ENCODE measurements around the gene EPHB1.

EPHB1 gene

DNA sequence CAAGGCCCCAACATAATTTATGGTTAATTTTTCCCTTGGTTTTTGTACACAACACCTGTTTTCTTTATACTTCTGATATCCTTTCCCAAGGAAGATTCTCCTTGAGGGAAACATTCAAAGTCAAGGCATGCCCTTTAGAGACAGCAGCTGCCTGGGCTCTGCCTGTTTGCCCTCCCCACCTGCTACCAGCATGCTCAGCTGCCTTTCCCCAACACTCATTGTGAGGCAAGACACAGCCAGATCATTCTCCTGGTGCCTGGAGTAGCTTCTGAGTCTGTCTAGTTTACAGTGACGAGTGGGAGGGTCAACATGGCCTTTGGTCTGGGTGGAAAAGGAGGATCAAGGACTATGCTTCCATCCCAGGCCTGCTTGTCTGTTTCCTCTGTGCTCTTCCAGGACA is 132.5 kb downstream of the EPHB1 start:
- DNase-seq: no peak
- H3K4me1 Mint-ChIP-seq: peaks cover 2% of the 10 kb centered on the region
- ATAC-seq: no peak
- H3K27me3 Mint-ChIP-seq: no peaks in the 10 kb centered on the region
- H3K36me3 Mint-ChIP-seq (ENCODE audit: low read depth): no peaks in the 10 kb centered on the region
- H3K9me3 Mint-ChIP-seq: peaks cover 13% of the 10 kb centered on the region
- no peak overlapping the region for H3K27ac Mint-ChIP-seq
- no peak overlapping the region for H3K4me3 Mint-ChIP-seq

DNA sequence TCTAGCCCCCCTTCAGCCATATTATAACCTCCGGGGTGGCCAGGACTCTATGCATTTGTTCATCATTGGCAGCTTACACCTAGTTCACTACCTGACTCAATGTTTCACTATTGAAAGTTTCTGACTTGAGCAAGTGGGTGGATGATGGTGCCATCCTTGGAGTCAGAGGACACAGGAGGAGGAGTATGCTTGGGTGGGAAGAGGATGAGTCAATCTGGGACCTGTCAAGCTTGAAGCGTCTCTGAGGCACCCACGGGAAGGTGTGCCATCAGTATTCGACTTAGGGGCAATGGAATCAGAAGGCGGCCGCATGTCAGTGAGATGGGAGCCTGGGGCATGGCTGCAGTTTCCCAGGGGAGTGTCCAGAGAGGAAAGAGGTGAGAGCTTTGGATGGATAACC is 133.3 kb downstream of the EPHB1 start:
- H3K27me3 Mint-ChIP-seq: no peaks in the 10 kb centered on the region
- H3K9me3 Mint-ChIP-seq: peaks cover 13% of the 10 kb centered on the region
- ATAC-seq (no peak), DNase-seq (no peak)
- no peaks in the 10 kb centered on the region for H3K36me3 Mint-ChIP-seq (ENCODE audit: low read depth)
- no peak overlapping the region for H3K4me3 Mint-ChIP-seq
- H3K4me1 Mint-ChIP-seq: peaks cover 2% of the 10 kb centered on the region
- H3K27ac Mint-ChIP-seq: no peak overlapping the region

DNA sequence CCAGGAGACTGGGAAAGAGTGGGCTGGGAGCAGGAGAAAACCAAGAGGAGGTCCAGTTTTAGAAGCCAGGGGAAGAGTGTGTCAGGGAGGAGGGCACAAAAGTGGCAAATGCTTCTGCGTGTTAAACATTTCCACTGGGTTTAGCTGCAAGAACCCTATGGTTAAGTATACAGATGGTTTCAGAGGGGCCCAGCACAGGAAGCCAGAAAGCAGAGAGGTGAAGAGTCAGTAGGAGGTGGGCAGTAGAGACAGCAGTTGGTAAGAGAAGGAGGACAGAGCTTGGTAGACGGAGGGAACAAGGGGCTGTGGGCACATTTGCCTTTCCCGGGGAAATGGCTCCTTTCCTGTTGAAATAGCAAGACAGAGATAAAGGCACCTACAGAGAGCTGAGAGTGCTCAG is 133.8 kb downstream of the EPHB1 start:
- Mint-ChIP-seq H3K9me3 (peaks cover 11% of the 10 kb centered on the region), H3K27ac (no peak overlapping the region), H3K27me3 (no peaks in the 10 kb centered on the region), H3K36me3 (ENCODE audit: low read depth) (no peaks in the 10 kb centered on the region), H3K4me1 (peaks cover 2% of the 10 kb centered on the region), H3K4me3 (no peak overlapping the region)
- ATAC-seq (no peak), DNase-seq (no peak)

DNA sequence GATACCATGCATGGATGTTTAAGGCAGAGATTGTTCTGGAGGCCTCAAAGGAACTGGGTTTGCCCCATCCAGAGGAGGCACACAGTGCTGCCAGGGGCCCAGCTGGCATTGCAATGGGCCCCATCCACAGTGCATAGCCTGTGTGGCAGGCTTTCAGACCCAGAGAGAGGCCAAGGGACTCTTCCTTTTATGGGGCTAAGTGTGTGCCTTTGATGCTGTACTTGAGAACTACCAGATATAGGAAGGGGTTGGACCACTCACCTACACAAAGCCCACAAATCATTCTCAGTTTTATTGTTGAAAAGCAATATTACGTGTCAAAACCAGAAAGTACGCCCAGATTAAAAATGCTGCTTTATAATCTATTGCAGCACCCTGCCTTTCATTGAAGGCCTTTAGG is 134.9 kb downstream of the EPHB1 start:
- no peak overlapping the region for H3K27ac Mint-ChIP-seq
- peak; percentile 29 for ATAC-seq
- no peak for DNase-seq
- H3K27me3 Mint-ChIP-seq: no peaks in the 10 kb centered on the region
- no peaks in the 10 kb centered on the region for H3K36me3 Mint-ChIP-seq (ENCODE audit: low read depth)
- peaks cover 2% of the 10 kb centered on the region for H3K4me1 Mint-ChIP-seq
- H3K4me3 Mint-ChIP-seq: no peak overlapping the region
- H3K9me3 Mint-ChIP-seq: peaks cover 3% of the 10 kb centered on the region

DNA sequence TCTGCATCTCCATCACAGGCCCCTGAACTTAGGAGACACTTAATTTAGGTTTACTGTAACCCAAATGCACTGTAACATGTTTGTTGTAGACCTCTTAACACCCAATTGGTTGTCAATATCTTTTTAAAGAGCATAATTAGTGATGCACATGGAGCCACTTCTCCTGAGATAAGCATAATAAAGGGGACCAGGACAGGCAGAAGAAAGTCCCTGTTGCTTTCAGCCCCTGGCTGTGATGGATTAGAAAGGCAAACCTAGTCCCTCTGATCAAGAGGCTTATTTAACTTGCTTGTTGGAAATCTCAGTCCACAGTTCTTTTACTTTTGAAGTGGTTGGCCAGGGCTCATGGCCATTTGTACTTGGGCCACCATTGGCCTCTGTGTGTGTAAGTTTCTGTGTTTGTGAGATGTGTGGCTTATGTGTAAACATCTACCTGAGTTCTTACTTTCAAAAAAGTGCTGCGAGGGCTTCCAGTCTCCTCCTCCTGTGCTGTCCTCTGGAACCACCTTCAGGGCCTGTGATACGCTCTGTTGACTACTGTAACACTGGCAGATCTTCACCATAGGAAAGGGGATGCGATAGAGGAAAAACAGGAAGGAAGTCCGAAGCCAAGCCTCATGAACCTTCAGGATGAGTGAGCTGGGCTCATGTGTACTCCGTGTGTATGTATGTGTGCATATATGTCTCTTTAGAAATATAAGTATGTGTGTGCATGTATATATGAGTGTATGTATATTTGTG is 136.2 kb downstream of the EPHB1 start:
- no peak overlapping the region for H3K27ac Mint-ChIP-seq
- ATAC-seq (no peak), DNase-seq (no peak)
- no peaks in the 10 kb centered on the region for H3K27me3 Mint-ChIP-seq
- H3K4me3 Mint-ChIP-seq: no peak overlapping the region
- H3K36me3 Mint-ChIP-seq (ENCODE audit: low read depth): no peaks in the 10 kb centered on the region
- no peaks in the 10 kb centered on the region for H3K9me3 Mint-ChIP-seq
- peaks cover 2% of the 10 kb centered on the region for H3K4me1 Mint-ChIP-seq

DNA sequence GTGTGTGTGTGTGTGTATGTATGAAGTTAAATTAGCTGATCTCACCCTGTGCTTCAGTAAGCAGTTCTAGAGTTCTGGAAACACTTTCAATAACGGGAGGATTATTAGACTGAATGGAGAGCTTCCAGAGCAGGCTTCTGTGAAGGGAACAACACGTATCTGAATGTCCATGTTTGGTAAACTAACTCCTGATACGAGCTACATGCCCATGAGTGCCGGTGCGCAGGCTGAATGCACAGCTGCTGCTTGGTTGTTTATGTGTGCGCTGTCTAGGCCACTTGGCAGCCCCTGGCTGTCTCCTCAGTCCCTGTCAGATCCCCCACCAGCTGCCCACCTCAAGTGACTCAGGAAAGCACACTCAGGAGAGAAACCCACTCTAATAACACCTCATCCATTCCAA is 137.0 kb downstream of the EPHB1 start:
- no peaks in the 10 kb centered on the region for H3K27me3 Mint-ChIP-seq
- no peak for DNase-seq
- no peak for ATAC-seq
- H3K4me3 Mint-ChIP-seq: no peak overlapping the region
- H3K4me1 Mint-ChIP-seq: peaks cover 2% of the 10 kb centered on the region
- no peaks in the 10 kb centered on the region for H3K36me3 Mint-ChIP-seq (ENCODE audit: low read depth)
- no peaks in the 10 kb centered on the region for H3K9me3 Mint-ChIP-seq
- no peak overlapping the region for H3K27ac Mint-ChIP-seq

DNA sequence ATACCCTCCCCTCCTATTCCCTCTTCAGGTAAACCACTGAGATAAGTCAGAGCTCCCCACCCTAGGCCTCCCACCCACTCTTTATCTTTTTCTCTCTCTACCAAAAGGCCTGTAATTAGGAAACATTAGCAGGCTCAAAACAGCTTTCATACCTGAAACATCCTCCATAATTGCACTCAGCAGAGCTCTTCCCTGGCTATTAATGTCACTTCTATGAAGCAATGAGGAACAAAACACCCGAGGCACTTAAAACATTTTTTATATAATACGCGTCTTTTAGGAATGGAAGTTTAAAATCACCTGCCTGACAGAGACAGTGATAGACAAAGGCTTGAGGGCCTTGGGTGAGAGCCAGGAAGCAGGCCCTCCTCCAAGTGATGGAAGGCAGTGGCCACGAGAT is 138.9 kb downstream of the EPHB1 start:
- Mint-ChIP-seq H3K4me1 (no peaks in the 10 kb centered on the region), H3K36me3 (ENCODE audit: low read depth) (no peaks in the 10 kb centered on the region), H3K27me3 (no peaks in the 10 kb centered on the region), H3K27ac (no peak overlapping the region), H3K4me3 (no peak overlapping the region), H3K9me3 (no peaks in the 10 kb centered on the region)
- DNase-seq (no peak), ATAC-seq (no peak)

DNA sequence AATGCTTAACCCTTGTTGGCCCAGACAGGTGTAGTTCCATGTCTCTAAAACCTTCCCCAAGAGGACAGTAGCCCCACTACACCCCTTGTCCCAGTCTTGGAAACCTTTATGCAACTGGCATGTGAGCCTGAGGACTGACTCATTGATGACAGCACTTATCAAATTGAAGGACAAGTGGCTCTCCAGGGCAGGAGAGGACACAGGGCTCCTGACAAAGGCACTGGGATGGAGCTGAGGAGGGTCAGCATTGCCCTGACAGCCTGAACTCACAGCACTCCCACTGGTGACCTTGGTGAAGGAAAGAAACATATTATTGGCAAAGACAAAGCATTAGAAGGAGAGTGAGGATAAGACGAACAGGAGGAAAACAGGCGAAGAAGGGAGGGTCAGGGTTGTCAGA is 139.9 kb downstream of the EPHB1 start:
- Mint-ChIP-seq H3K27ac (no peak overlapping the region), H3K36me3 (ENCODE audit: low read depth) (no peaks in the 10 kb centered on the region), H3K4me1 (no peaks in the 10 kb centered on the region), H3K4me3 (no peak overlapping the region), H3K27me3 (no peaks in the 10 kb centered on the region), H3K9me3 (no peaks in the 10 kb centered on the region)
- ATAC-seq (no peak), DNase-seq (no peak)

DNA sequence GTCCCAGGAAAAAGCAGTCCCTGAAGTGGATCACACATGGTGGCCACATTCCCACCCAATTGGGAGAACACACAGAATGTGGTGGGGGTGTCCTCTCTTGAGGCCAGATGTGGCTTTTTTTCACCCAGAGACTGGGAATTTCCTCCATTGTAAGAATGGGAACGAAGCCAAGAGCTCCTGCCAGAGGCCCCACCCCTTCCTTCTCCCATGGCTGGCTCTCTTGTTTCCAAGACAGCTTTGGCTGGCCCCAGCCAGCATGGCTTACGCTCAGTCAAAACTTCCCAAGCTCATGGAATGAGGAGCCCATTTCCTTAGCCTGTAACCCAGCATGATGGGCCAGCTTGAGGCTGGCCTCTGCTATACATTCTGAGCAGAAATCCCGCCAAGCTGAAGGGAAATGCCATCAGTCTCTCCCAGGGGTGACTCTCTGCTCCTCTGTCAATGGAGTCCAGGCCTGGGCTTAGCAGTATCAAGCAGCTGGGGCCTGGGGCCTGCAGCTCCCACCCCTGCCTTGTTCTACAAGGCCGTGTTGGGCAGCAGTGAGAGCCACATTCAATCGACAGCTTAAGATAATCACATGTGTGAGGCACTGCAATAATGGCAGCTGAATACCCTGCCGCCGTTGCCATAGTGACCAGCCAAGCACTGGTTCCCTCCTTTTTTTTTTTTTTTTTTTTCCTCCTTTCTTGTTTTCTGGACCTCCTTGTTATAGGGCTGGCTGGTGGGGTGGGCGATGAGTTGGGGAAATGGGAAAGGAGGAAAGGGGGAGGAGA is 142.4 kb downstream of the EPHB1 start:
- Mint-ChIP-seq H3K27me3 (no peaks in the 10 kb centered on the region), H3K27ac (no peak overlapping the region), H3K36me3 (ENCODE audit: low read depth) (no peaks in the 10 kb centered on the region), H3K9me3 (no peaks in the 10 kb centered on the region), H3K4me1 (no peaks in the 10 kb centered on the region), H3K4me3 (no peak overlapping the region)
- DNase-seq (no peak), ATAC-seq (no peak)

DNA sequence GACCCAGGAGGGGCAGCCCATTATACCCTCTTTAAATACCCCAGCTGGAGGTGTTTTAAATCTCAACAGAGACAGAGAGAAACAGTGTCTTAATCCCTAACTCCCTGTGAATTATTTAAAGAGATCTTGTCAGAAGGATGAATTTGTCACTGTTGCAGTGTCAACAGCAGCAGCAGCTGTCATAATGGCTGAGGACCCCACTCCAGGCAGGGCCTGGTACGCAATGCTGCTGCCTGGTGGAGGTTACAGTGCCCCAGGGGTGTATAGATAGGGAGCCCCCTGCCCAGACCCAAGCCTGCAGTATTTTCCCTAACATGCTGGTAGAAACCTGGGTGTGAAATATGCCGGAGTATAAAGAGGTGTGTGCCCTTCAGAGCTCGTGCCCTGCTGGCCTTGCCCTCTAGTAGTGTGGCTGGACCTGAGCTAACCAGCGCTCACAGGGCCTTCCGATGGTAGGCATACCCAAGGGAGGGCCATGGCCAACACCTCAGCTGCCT is 143.0 kb downstream of the EPHB1 start:
- Mint-ChIP-seq H3K36me3 (ENCODE audit: low read depth) (no peaks in the 10 kb centered on the region), H3K27me3 (no peaks in the 10 kb centered on the region), H3K4me3 (no peak overlapping the region), H3K4me1 (no peaks in the 10 kb centered on the region), H3K27ac (no peak overlapping the region), H3K9me3 (no peaks in the 10 kb centered on the region)
- no peak for DNase-seq
- no peak for ATAC-seq

DNA sequence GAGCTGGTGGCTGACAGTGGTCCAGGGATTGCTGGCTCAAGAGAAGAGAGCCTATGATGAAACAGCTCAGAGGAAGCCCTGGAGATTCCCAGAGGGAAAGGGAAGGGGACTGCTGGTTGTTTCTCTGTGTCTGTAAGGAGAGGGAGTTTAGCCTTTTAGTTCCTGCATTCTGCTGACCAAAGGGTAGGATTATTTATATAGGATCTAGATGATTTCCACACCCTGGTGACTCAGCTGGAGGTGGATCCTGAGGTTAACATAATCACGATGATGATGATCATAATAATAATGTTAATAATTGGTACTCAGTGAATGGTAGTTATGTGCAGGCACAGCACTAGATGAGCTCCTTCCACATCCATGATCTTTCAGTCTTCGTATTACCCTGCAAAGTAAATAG is 144.9 kb downstream of the EPHB1 start:
- no peak for DNase-seq
- ATAC-seq: no peak

DNA sequence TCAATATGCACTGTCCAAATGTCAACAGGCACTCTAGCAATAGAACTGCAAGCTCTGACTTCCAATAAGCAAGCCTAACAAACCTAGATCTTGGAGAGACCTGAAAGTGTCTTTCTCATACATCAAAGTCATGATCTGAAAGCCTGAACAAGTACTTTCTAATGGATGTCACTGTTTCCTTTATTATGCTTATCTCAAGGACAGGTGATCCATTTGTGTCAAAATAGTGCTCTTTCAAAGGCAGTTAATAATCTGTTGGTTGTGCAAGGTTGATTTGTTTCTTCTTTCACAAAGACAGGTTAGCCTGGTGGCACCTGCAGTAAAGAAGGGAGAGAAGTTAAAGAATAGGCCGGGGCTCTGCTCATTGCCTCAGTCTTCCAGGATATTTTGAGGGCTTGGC is 146.8 kb downstream of the EPHB1 start:
- no peak overlapping the region for H3K4me3 Mint-ChIP-seq
- no peaks in the 10 kb centered on the region for H3K4me1 Mint-ChIP-seq
- ATAC-seq (no peak), DNase-seq (no peak)
- peaks cover 3% of the 10 kb centered on the region for H3K9me3 Mint-ChIP-seq
- H3K27me3 Mint-ChIP-seq: no peaks in the 10 kb centered on the region
- H3K27ac Mint-ChIP-seq: no peak overlapping the region
- no peaks in the 10 kb centered on the region for H3K36me3 Mint-ChIP-seq (ENCODE audit: low read depth)

More for the DNA sequence above, 144.9 kb downstream of the EPHB1 start:
- Mint-ChIP-seq H3K4me3 (no peak overlapping the region), H3K4me1 (no peaks in the 10 kb centered on the region), H3K27me3 (no peaks in the 10 kb centered on the region), H3K27ac (no peak overlapping the region), H3K36me3 (ENCODE audit: low read depth) (no peaks in the 10 kb centered on the region), H3K9me3 (no peaks in the 10 kb centered on the region)

DNA sequence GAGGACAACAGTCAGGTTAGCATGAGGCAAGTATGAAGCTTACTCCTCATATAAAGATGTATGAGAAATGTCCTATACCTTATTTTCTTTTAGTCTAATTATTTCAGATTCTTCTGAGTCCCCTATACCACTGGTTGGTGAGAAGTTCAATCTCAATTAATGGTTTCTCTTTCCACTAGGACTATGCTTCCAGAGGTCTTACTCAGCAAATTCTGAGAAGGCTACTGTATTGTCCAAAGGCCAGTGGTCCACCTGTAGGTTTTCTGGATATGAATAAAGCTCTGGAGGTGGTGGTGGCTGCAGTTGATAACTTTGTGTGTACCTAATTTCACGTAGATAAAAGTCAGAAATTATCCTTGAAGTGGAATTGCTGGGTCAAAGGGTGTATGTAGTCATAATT is 149.4 kb downstream of the EPHB1 start:
- Mint-ChIP-seq H3K27me3 (peaks cover 2% of the 10 kb centered on the region), H3K36me3 (ENCODE audit: low read depth) (no peaks in the 10 kb centered on the region), H3K4me1 (no peaks in the 10 kb centered on the region), H3K4me3 (no peak overlapping the region), H3K9me3 (peaks cover 3% of the 10 kb centered on the region), H3K27ac (no peak overlapping the region)
- DNase-seq: no peak
- no peak for ATAC-seq

DNA sequence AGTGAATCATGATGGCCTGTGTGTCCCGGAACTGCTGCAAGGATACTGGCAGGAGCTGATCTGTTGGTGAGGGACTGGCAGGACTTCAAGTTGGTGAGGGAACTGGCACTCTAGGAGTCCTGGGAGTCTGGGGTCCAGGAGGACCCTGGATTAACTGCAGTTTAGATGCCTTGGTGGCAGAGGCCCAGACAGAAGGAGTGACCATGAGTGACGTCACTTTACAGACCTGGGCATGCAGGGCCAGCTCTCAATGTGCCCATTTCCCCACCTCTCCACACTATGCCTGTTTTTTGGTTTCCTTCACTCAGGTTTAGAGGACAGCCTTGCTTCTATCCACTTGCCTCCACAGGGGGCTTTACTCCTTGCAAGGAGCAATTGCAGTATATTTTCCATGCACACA is 154.1 kb downstream of the EPHB1 start:
- Mint-ChIP-seq H3K27me3 (peaks cover 2% of the 10 kb centered on the region), H3K36me3 (ENCODE audit: low read depth) (no peaks in the 10 kb centered on the region), H3K9me3 (peaks cover 3% of the 10 kb centered on the region), H3K27ac (no peak overlapping the region), H3K4me3 (no peak overlapping the region), H3K4me1 (no peaks in the 10 kb centered on the region)
- DNase-seq (no peak), ATAC-seq (no peak)

DNA sequence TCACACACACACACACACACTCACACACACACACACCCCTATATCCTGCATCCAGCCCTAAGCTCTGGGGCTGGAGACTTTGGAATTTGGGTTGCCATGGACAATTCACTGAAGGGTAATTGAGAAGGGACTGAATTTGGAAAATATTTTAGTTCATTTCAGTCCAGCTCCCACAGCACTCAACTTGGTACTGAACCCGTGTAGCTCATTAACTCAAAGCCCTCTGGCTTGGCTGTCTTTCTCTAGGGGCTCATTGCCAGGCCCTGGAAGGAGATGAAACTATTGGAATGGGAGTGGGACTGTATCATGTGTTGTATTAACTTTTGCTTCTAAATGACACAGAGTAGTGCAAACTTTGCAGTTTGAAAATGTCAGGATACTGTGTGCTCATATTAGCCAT is 157.3 kb downstream of the EPHB1 start:
- ATAC-seq (no peak), DNase-seq (no peak)
- Mint-ChIP-seq H3K4me3 (no peak overlapping the region), H3K4me1 (no peaks in the 10 kb centered on the region), H3K27ac (no peak overlapping the region), H3K36me3 (ENCODE audit: low read depth) (no peaks in the 10 kb centered on the region), H3K27me3 (peaks cover 2% of the 10 kb centered on the region), H3K9me3 (no peaks in the 10 kb centered on the region)

All from activated naive CD8-positive, alpha-beta T cell treated with anti-CD3 and anti-CD28 coated beads, Interleukin-2, amount 50 U/mL, for 24 hours (primary cell).